ENCODE measurements around the gene IL16. TPM values are rescaled to one million over a fixed set of nuclear protein-coding genes. Genes with fewer than 3 reads are reported as not detected.

Gene IL16
- total RNA-seq, 1 donor from 2014 or later = 34.6 TPM

GRCh38 chr15:81289910-81290309 is 93.2 kb downstream of the IL16 start:
- no peak overlapping the region for H3K4me3 ChIP-seq
- intact Hi-C loops (cut with DNase I) = no loop called here
- H3K36me3 ChIP-seq = peaks cover 63% of the 10 kb centered on the region
- H3K4me1 ChIP-seq = peaks cover 16% of the 10 kb centered on the region
- DNase-seq = no peak
- H3K27me3 ChIP-seq (ENCODE audit: low read depth) = no peaks in the 10 kb centered on the region
- no peaks in the 10 kb centered on the region for H3K9me3 ChIP-seq
- no peak for TF ChIP-seq CTCF (IDR thresholded peaks at IDR 0.05)
- ATAC-seq = no peak
- no peak overlapping the region for H3K27ac ChIP-seq

DNA sequence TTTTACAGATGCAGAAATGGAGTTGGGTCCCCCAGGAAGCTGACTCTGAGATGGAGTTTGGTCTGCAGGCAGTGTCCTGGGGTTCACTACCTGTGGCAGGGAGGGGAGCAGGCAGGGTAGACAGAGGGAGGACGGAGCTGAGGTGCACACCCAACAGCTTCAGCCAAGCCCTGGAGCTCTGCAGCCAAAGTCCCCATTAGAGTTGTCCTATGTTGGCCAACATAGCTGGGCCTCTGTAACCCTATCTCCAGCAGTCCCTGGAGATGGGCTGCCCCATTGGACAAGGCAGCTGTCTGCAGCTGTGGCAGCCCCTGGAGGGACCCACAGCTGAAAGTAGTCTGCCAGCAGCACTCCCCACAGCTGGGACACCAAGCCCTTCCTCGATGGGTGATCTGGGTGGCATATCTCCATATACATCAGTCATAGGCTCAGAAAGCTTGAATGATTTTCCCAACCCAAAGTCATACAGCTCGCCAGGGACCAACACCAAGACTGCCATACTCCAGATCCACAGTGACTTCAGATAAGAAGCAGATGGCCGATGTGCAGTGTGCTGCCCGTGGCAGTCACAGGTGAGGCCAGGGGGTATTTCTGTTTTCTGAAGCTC is 95.3 kb downstream of the IL16 start:
- H3K27me3 ChIP-seq (ENCODE audit: low read depth) = no peaks in the 10 kb centered on the region
- H3K36me3 ChIP-seq = peaks cover 47% of the 10 kb centered on the region
- no peaks in the 10 kb centered on the region for H3K9me3 ChIP-seq
- intact Hi-C loops (cut with DNase I) = no loop called here
- H3K4me1 ChIP-seq = peaks cover 38% of the 10 kb centered on the region
- DNase-seq (no peak), ATAC-seq (no peak)
- peak overlapping the region; percentile 77 for H3K27ac ChIP-seq
- TF ChIP-seq CTCF (IDR thresholded peaks at IDR 0.05) = no peak
- H3K4me3 ChIP-seq = peak overlapping the region; percentile 3

DNA sequence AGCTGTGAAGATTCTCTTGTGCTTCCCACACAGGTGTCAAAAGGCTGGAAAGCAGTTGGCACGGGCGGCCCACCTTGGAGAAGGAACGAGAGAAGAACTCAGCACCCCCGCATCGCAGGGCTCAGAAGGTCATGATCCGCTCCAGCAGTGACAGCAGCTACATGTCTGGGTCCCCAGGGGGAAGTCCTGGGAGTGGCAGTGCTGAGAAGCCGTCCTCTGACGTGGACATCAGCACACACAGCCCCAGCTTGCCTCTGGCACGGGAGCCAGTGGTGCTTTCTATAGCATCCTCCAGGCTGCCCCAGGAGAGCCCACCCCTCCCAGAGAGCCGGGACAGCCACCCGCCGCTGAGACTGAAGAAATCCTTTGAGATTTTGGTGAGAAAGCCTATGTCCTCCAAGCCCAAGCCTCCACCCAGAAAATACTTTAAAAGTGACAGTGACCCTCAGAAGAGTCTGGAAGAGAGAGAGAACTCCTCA is 95.9 kb downstream of the IL16 start:
- peaks cover 44% of the 10 kb centered on the region for H3K36me3 ChIP-seq
- intact Hi-C loops (cut with DNase I) = no loop called here
- no peak for TF ChIP-seq CTCF (IDR thresholded peaks at IDR 0.05)
- H3K27ac ChIP-seq = peak overlapping the region; percentile 77
- no peaks in the 10 kb centered on the region for H3K9me3 ChIP-seq
- H3K4me3 ChIP-seq = peak overlapping the region; percentile 3
- H3K27me3 ChIP-seq (ENCODE audit: low read depth) = no peaks in the 10 kb centered on the region
- DNase-seq = no peak
- ATAC-seq = peak in 1 of 2 donors; percentile 46
- peaks cover 43% of the 10 kb centered on the region for H3K4me1 ChIP-seq

- intact Hi-C loops (cut with DNase I) = no loop called here
Measured at GRCh38 chr15:81293728-81294515, 97.2 kb downstream of the IL16 start.

GRCh38 chr15:81294516-81294880 is 97.8 kb downstream of the IL16 start:
- H3K4me3 ChIP-seq = no peak overlapping the region

More at GRCh38 chr15:81293728-81294515, 97.2 kb downstream of the IL16 start:
- peak overlapping the region; percentile 15 for H3K4me3 ChIP-seq
- H3K4me1 ChIP-seq = peaks cover 57% of the 10 kb centered on the region
- no peak for TF ChIP-seq CTCF (IDR thresholded peaks at IDR 0.05)
- DNase-seq = peak; percentile 72
- H3K27me3 ChIP-seq (ENCODE audit: low read depth) = no peaks in the 10 kb centered on the region
- peak overlapping the region; percentile 77 for H3K27ac ChIP-seq
- H3K36me3 ChIP-seq = peaks cover 51% of the 10 kb centered on the region
- H3K9me3 ChIP-seq = no peaks in the 10 kb centered on the region
- peak; percentile 68 to 71 for ATAC-seq

More at GRCh38 chr15:81294516-81294880, 97.8 kb downstream of the IL16 start:
- Histone ChIP-seq H3K4me1 (peaks cover 57% of the 10 kb centered on the region), H3K27me3 (ENCODE audit: low read depth) (no peaks in the 10 kb centered on the region), H3K27ac (peak overlapping the region; percentile 77), H3K36me3 (peaks cover 56% of the 10 kb centered on the region), H3K9me3 (no peaks in the 10 kb centered on the region)
- intact Hi-C loops (cut with DNase I) = no loop called here
- ATAC-seq (peak; percentile 8 to 18), DNase-seq (no peak)
- TF ChIP-seq CTCF (IDR thresholded peaks at IDR 0.05) = peak; percentile 16

All from lower lobe of right lung (tissue), 2 donors.